Chondrocyte (in vitro differentiated cells): ENCODE results near the gene GALM. TPM values are rescaled to one million over a fixed set of nuclear protein-coding genes. Genes with fewer than 3 reads are reported as not detected.

Experiments
- DNase-seq: peaks from one replicate; pipeline ENCODE4 v3.0.0; 2021; ENCODE audit warnings: mixed read lengths, low spot score
- H3K27ac Mint-ChIP-seq: one replicate; pipeline ENCODE4 v1.8.0; 2021; ENCODE audit warnings: mild to moderate bottlenecking, moderate library complexity, mixed read lengths; ENCODE audit not compliant: unreplicated experiment
- H3K27me3 Mint-ChIP-seq: 2 replicates; pipeline ENCODE4 v1.8.0; 2021; ENCODE audit warnings: low read depth, mixed read lengths
- H3K36me3 Mint-ChIP-seq: 2 replicates; pipeline ENCODE4 v1.8.0; 2021; ENCODE audit warnings: low read depth, mixed read lengths
- H3K4me1 Mint-ChIP-seq: 2 replicates; pipeline ENCODE4 v1.8.0; 2021; ENCODE audit warnings: low read depth, mild to moderate bottlenecking, mixed read lengths
- H3K4me3 Mint-ChIP-seq: one replicate; pipeline ENCODE4 v1.8.0; 2021; ENCODE audit warnings: mild to moderate bottlenecking, moderate library complexity, mixed read lengths; ENCODE audit not compliant: unreplicated experiment
- H3K9me3 Mint-ChIP-seq: 2 replicates; pipeline ENCODE4 v1.8.0; 2021; ENCODE audit warnings: low read depth, mixed read lengths
- CTCF ChIP-seq: fragments of 200-600 bp; sonication (generic); IDR thresholded peaks from 2 replicates; pipeline ENCODE4 v1.5.0; 2021; ENCODE audit warnings: antibody characterized with exemption, mild to moderate bottlenecking, moderate library complexity
- total RNA-seq: library from RNA; stranded (reverse); gene quantifications from 3 replicates; pipeline ENCODE4 v1.2.1, GENCODE V29; 2021

Gene GALM
- total RNA-seq, 1 donor from 2014 or later, result 4.7 TPM

- H3K4me1 Mint-ChIP-seq, result no peaks in the 10 kb centered on the region
- no peak for DNase-seq
- H3K27ac Mint-ChIP-seq, result no peak overlapping the region
- no peak for TF ChIP-seq CTCF
- no peak overlapping the region for H3K4me3 Mint-ChIP-seq
- peaks cover 2% of the 10 kb centered on the region for H3K9me3 Mint-ChIP-seq
- no peaks in the 10 kb centered on the region for H3K36me3 Mint-ChIP-seq
- H3K27me3 Mint-ChIP-seq, result no peaks in the 10 kb centered on the region
These were observed 10.5 kb upstream of the GALM start for GRCh38 chr2:38655441-38655840.

GRCh38 chr2:38656866-38657480, 8.9 kb upstream of the GALM start:
- Mint-ChIP-seq H3K27ac (no peak overlapping the region), H3K36me3 (no peaks in the 10 kb centered on the region), H3K27me3 (no peaks in the 10 kb centered on the region), H3K4me1 (no peaks in the 10 kb centered on the region), H3K9me3 (peaks cover 2% of the 10 kb centered on the region), H3K4me3 (no peak overlapping the region)
- no peak for TF ChIP-seq CTCF
- no peak for DNase-seq

GRCh38 chr2:38658613-38659012, 7.3 kb upstream of the GALM start:
- no peaks in the 10 kb centered on the region for H3K27me3 Mint-ChIP-seq
- H3K4me1 Mint-ChIP-seq, result peaks cover under 1% of the 10 kb centered on the region
- no peak for DNase-seq
- no peak for TF ChIP-seq CTCF
- H3K4me3 Mint-ChIP-seq, result no peak overlapping the region
- no peaks in the 10 kb centered on the region for H3K36me3 Mint-ChIP-seq
- peaks cover 2% of the 10 kb centered on the region for H3K9me3 Mint-ChIP-seq
- H3K27ac Mint-ChIP-seq, result no peak overlapping the region

GRCh38 chr2:38659115-38659514, 6.8 kb upstream of the GALM start:
- no peak for DNase-seq
- H3K4me3 Mint-ChIP-seq, result no peak overlapping the region
- TF ChIP-seq CTCF, result no peak

GRCh38 chr2:38660282-38660681, 5.6 kb upstream of the GALM start:
- Mint-ChIP-seq H3K4me3 (no peak overlapping the region), H3K4me1 (peaks cover 8% of the 10 kb centered on the region), H3K27ac (no peak overlapping the region), H3K36me3 (no peaks in the 10 kb centered on the region), H3K27me3 (no peaks in the 10 kb centered on the region), H3K9me3 (peaks cover 2% of the 10 kb centered on the region)
- no peak for TF ChIP-seq CTCF
- no peak for DNase-seq

More at GRCh38 chr2:38659115-38659514, 6.8 kb upstream of the GALM start:
- no peaks in the 10 kb centered on the region for H3K27me3 Mint-ChIP-seq
- H3K9me3 Mint-ChIP-seq, result peaks cover 2% of the 10 kb centered on the region
- peaks cover 6% of the 10 kb centered on the region for H3K4me1 Mint-ChIP-seq
- H3K36me3 Mint-ChIP-seq, result no peaks in the 10 kb centered on the region
- no peak overlapping the region for H3K27ac Mint-ChIP-seq
